GM18526 (cell line): ENCODE results near the gene CPLX3.
A peak's percentile ranks its signal among the peaks of the same experiment; 100 is the strongest.

Source experiments
- POLR2A ChIP-seq: IDR thresholded peaks from 3 replicates; pipeline ENCODE4 v1.6.1; 2011; ENCODE audit not compliant: insufficient read length; ENCODE audit errors: extremely low read depth

Gene CPLX3

GRCh38 chr15:74857082-74857655, 30.7 kb downstream of the CPLX3 start:
- no peak for TF ChIP-seq POLR2A

- no peak for TF ChIP-seq POLR2A
Observed at GRCh38 chr15:74857671-74858368, 31.4 kb downstream of the CPLX3 start.

GRCh38 chr15:74858369-74858740, 31.9 kb downstream of the CPLX3 start:
- no peak for TF ChIP-seq POLR2A

- TF ChIP-seq POLR2A, result no peak
Observed at GRCh38 chr15:74863239-74864056, 37.0 kb downstream of the CPLX3 start.

GRCh38 chr15:74864296-74864695, 37.9 kb downstream of the CPLX3 start:
- no peak for TF ChIP-seq POLR2A

- no peak for TF ChIP-seq POLR2A
Observed at GRCh38 chr15:74865316-74865715, 38.9 kb downstream of the CPLX3 start.

- no peak for TF ChIP-seq POLR2A
Observed at GRCh38 chr15:74866090-74866489, 39.7 kb downstream of the CPLX3 start.

GRCh38 chr15:74867466-74868038, 41.1 kb downstream of the CPLX3 start:
- no peak for TF ChIP-seq POLR2A

GRCh38 chr15:74868059-74868458, 41.6 kb downstream of the CPLX3 start:
- TF ChIP-seq POLR2A, result no peak

- TF ChIP-seq POLR2A, result no peak
Observed at GRCh38 chr15:74869372-74869725, 42.9 kb downstream of the CPLX3 start.

GRCh38 chr15:74869726-74870407, 43.4 kb downstream of the CPLX3 start:
- peak; percentile 40 for TF ChIP-seq POLR2A

- TF ChIP-seq POLR2A, result no peak
Observed at GRCh38 chr15:74870436-74871215, 44.2 kb downstream of the CPLX3 start.

GRCh38 chr15:74872702-74873035, 46.2 kb downstream of the CPLX3 start:
- TF ChIP-seq POLR2A, result no peak

GRCh38 chr15:74873036-74873755, 46.8 kb downstream of the CPLX3 start, which contains the start of gene SCAMP2:
SCAMP2 (minus strand) TSS chr15:74873365; CDS start chr15:74873255, 110 bp downstream.
- TF ChIP-seq POLR2A, result peak; percentile 94
